TTC549 (cell line): ENCODE results near the gene GP9.
"Not testable (repeated sequence)": the region's sequence is repeated elsewhere in the genome, so short reads cannot be mapped to it uniquely, and the experiment has no call there.

Experiments
- FAIRE-seq: peaks from 2 replicates; lab custom pipeline; 2012; peaks lifted over from hg19 to GRCh38; lab: Jason Lieb, UNC

GP9 gene

GRCh38 chr3:129111076-129111780, 50.6 kb downstream of the GP9 start:
- not testable (repeated sequence) for FAIRE-seq
